Measurements from ENCODE around the gene HBB.

HBB gene

GRCh38 chr11:5203366-5203765 lies 23.5 kb downstream of the HBB start (continued):
- no peak for TF ChIP-seq ZNF223 (tag by site-specific recombination; IDR thresholded peaks at IDR 0.05)
- TF ChIP-seq KLF7 (tag by site-specific recombination; IDR thresholded peaks at IDR 0.05; ENCODE audit: borderline replicate concordance), result no peak
- TF ChIP-seq ZNF792 (tag by site-specific recombination; IDR thresholded peaks at IDR 0.05), result no peak
- TF ChIP-seq ZNF148 (tag by site-specific recombination; IDR thresholded peaks at IDR 0.05; ENCODE audit: borderline replicate concordance), result no peak
- no peak for TF ChIP-seq GLIS2 (tag by site-specific recombination; IDR thresholded peaks at IDR 0.05)

GRCh38 chr11:5200582-5200981 lies 26.3 kb downstream of the HBB start, which contains the start of gene OR51V1:
OR51V1 (minus strand) TSS chr11:5200682; CDS start chr11:5200682, 0 bp downstream.
- POLR2A ChIA-PET, result no interaction called here
- CTCF ChIA-PET, result interaction anchor here (0.6 kb wide), 1 partner anchor 564 kb away, joined by 4 read pairs; no protein-coding TSS in a partner anchor
- Histone ChIP-seq H3K9me3 (ENCODE audit: control insufficient read depth, insufficient read depth, low read depth, low read length) (no peaks in the 10 kb centered on the region), H3K36me3 (ENCODE audit: control insufficient read depth in 2 of 2, insufficient read depth in 1 of 2, low read length in 2 of 2) (no peaks in the 10 kb centered on the region), H3K4me3 (ENCODE audit: low read depth, low read length) (no peak within 1 kb of the TSS), H3K4me1 (ENCODE audit: control insufficient read depth, insufficient read depth, low read length) (no peaks in the 10 kb centered on the region), H3K27ac (ENCODE audit: extremely low read depth, low read depth, low read length) (no peak within 1 kb of the TSS)
- TF ChIP-seq ZNF621 (tag by site-specific recombination; IDR thresholded peaks at IDR 0.05) (no peak), ZNF324 (tag by site-specific recombination; IDR thresholded peaks at IDR 0.05) (no peak), ZNF544 (tag by site-specific recombination; IDR thresholded peaks at IDR 0.05) (no peak), ZFP37 (tag by site-specific recombination; IDR thresholded peaks at IDR 0.05) (no peak), WT1 (tag by site-specific recombination; IDR thresholded peaks at IDR 0.05) (no peak), TSHZ1 (tag by site-specific recombination; IDR thresholded peaks at IDR 0.05; ENCODE audit: borderline replicate concordance) (no peak), PRDM10 (tag by site-specific recombination; IDR thresholded peaks at IDR 0.05) (no peak), OSR2 (tag by site-specific recombination; IDR thresholded peaks at IDR 0.05) (no peak), ZNF155 (tag by site-specific recombination; IDR thresholded peaks at IDR 0.05) (no peak), PBX3 (CRISPR knock-in tag; IDR thresholded peaks at IDR 0.05) (no peak), ZNF629 (tag by site-specific recombination; IDR thresholded peaks at IDR 0.05) (no peak), ZBTB26 (tag by site-specific recombination; optimal IDR thresholded peaks at IDR 0.05) (no peak), OVOL3 (tag by site-specific recombination; IDR thresholded peaks at IDR 0.05) (no peak), ZSCAN16 (tag by site-specific recombination; IDR thresholded peaks at IDR 0.05) (no peak), ZBTB6 (tag by site-specific recombination; IDR thresholded peaks at IDR 0.05) (no peak)
